ENCODE data around the gene SEMA6C.

Gene SEMA6C

DNA sequence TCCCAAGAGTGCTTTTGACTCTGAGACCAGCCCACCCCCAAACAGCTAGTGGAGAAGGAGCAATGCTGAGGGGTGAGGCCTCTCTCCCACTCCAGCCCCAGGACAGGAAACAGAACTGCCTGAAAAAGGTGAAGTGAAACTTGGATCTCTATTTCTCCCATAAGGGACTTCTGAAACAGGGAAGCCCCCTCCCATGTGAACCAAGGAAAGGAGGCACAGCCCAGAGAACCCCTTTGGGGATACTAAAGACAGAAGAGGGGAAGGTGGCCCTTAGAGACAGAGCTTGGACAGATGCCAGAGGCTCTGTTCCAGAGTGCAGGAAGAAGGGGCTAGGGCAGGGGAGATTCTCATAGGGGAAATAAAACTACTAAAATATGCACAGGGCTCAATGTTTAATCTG lies 12.9 kb upstream of the SEMA6C start:
- DNase-seq (ENCODE audit: low spot score) = no peak

DNA sequence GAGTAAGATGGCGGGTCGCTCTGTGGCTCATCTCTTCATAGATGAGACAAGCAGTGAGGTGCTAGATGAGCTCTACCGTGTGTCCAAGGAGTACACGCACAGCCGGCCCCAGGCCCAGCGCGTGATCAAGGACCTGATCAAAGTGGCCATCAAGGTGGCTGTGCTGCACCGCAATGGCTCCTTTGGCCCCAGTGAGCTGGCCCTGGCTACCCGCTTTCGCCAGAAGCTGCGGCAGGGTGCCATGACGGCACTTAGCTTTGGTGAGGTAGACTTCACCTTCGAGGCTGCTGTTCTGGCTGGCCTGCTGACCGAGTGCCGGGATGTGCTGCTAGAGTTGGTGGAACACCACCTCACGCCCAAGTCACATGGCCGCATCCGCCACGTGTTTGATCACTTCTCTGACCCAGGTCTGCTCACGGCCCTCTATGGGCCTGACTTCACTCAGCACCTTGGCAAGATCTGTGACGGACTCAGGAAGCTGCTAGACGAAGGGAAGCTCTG lies 12.4 kb upstream of the SEMA6C start:
- no peak for DNase-seq (ENCODE audit: low spot score)

DNA sequence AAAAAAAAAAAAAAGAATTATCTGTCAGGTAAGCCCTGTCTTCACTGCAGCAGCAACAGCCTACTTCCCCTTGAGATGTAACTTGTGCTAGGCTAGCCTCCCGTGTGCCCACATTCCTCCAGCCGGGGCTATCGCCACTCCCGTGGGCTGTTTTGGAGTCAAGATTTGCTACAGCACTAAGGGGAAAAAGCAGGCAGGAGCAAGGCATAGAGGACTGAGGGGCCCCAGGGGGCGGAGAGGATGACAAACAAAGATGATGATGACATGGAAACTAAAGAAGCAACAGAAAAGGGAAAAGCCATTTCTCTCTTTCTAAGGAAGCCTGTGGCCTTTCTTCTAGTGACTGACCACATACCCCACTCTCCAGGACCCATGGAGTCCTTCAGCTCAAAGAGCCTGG lies 11.9 kb upstream of the SEMA6C start:
- DNase-seq (ENCODE audit: low spot score) = no peak

DNA sequence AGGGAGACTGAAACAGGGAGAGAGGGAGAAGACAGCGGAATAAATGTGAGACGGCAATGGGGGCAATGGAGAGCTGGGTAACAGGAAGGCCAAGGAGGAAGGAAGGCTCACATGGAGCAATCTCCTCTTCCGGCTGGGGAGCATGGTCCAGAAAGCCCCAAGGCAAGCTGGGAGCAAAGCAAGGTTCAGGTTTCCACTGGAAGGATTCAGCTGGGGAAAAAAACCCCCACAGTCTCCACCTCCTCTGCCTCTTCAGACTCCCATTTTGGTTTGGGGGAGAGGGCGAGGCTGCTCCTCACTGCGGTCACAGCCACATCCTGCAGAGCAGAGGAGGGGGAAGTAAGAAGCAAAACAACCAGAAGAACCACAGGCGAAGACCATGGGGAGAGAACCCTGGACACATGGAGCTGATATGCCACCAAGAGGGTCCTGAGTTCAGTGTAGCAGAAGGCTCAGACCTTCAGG lies 10.7 kb upstream of the SEMA6C start:
- DNase-seq (ENCODE audit: low spot score) = no peak

DNA sequence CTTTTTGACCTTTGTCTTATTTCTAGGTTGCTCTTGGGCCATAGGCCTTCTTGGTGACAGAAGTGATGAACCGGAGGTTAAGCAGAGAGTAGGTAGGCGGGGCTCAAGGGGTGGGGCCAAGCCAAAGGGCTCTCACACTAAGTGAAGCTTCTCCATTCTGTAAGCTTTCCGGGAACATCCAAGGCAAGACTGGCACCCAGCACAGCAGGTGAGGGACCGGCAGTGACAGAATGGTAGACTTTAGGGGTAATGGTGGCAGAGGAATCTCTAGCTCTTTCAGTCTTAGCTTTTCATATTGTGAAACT lies 10.0 kb upstream of the SEMA6C start, which contains the start of gene TNFAIP8L2:
TSS of gene TNFAIP8L2 (plus strand) at position 135 of the 305 bp plus-strand sequence. CDS start 2,049 bp downstream, outside the sequence.
- DNase-seq (ENCODE audit: low spot score) = no peak

DNA sequence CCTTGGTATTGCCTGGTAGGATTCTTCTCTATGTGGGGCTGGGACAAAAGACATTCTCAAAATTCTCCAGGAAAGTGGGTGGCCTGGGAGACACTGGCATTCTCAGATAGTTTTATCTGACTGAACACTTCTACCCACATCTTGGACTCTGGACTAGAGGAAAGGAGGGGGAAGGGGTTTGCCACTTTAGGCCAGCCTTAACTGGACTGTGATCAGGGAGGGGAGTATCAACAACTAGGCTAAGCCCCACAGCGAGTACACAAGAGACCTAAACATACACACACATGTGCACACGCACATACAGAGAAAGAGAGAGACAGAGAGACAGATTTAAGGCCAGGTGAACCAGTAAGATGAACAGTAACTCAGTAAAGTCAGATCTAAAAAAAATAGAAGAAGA lies 1.2 kb upstream of the SEMA6C start:
- no peak for DNase-seq (ENCODE audit: low spot score)

DNA sequence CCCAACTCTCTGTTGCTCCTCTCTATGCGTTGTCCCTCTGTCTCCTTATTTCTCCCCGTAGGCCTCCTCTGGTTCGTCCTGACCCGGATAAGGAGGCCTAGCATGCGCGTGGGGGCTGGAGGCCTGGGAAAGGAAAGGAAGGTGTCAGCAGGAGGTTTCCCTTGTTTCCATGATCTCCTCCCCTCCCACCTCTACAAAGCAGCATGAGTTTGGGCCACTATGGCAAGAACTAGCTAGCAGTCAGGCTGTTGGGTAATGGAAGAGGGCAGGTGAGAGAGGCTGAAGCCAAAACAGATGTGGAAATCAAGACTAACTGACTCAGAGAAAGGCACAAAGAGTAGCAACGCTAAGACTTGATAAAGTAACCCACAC lies 687 bp upstream of the SEMA6C start:
- no peak for DNase-seq (ENCODE audit: low spot score)

DNA sequence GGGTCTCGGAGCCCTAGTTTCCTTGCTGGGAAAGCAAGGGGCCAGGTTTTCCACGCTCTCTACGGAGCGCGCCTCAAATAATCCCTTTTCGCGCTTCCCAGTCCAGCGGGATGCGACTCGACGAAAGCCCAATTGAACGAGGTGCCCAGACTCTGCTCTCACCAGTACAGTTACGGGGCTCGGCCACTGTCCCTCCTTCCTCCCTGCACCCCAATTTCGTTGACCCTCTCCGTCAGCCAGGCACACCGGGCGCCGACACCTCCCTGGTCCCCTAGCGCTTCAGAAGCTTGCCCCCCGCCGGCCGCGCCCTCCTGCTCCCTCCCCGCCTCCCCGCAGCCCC lies 389 bp downstream of the SEMA6C start:
- DNase-seq (ENCODE audit: low spot score) = no peak

DNA sequence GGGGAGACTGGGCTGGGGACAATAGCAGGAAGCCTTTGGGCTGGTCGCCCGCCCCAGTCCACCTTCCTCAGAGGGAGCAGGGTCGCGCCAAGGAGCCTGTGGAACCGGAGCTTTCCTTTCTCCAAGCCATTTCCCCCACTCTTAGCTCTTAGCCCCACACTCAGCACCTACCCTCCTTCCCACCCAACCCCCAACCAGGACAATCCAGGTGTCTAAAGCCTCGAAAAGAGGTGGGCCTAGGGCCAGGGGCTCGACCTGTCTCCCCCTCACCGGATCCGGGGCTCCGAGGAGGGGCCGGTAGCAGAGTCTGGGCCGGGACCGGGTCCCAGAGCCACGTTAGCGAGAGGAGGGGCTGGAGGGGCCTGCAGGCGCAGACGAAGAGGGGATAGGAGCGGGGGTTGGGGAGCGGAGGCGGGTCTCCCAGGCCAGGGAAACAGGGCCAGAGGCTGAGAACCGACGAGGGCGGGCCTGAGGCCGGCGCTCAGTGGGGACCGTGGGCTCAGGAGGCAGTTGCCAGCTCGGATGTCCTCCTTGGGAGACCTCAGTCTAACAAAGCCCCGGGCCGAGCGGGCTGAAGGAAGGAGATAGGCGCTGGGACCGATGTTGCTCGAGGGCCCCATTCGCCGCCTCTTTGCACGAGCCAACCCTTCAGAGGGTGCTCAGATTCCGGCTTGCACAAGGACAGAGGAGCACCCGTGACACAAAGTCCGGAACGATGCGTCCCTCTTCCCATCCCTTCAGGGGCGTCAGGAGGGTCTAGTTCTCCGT lies 943 bp downstream of the SEMA6C start:
- no peak for DNase-seq (ENCODE audit: low spot score)

DNA sequence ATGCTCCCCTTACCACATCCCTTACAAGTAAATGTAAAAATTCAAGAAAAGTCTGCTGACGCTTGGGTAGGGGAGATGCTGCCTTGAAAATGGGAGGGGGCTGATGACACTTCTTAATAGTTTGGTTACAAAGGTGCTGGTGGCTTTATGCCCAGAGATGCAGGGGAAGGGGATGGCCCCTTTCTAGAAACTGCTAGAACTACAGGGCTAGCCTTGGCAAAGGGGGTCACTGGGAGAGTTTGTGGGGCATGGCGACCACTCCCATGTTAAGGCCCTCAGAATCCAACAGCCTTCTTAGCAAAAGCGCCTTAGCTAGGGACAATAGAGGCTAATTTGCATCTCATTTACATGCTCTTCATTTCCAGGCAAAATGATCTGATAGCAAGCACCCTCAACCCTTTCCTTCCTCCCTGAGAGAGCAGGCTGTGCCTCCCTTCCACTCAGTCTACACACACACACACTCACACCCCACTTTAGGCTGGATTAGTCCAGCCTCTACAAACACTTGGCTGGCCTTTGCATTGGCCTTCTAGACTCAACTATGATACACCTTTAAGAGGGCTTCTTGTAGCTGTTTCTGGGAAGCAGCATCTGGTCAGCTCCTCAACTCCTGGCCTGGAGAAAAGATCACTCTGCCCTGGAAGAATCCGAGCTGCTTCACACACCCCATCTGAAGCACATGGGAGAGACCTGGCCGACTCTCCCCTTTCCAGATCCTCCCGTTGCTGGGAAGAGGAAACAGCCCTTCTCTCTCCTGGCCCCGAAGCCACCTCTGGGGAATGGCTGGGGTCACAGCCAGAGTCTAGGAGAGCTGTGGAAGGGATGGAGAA lies 1.7 kb downstream of the SEMA6C start:
- DNase-seq (ENCODE audit: low spot score) = no peak

DNA sequence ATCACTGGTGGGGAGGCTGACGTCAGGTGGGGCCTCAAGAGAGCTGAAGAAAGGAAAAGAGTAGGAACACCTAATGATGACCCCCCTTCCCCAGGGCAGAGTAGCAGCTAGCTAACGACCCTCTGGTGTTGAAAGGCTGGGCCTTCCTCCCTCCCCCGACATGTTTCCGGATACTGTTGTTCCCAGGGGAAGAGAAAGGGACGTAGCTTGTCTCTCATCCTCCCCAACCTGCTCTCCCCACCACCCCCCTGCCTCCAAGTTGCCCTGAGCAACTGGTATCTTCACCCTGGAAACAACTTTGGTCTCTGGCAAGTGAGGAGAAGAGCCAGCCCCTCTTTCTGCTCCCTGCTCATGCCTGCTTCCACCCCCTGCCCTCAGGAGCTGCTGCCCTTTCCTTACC lies 2.4 kb downstream of the SEMA6C start:
- DNase-seq (ENCODE audit: low spot score) = no peak

DNA sequence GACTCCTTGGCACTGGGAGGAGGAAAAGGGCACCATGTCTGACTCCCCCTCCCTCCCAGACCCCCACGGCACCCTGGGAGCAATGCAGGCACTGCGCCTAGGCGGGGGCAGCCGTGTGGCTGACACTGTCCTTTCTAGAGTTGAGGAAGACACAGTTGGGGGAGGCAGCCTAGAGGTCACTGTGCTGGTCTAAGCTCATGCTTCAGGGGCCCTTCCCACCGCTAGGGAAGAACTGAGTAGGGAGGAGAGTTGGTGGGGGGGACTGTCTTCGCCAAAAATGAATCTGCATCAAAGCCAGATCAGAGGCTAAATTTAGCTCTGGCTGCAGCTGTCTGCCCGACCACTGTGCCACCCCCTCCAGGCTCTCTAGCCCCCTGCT lies 3.4 kb downstream of the SEMA6C start:
- no peak for DNase-seq (ENCODE audit: low spot score)

DNA sequence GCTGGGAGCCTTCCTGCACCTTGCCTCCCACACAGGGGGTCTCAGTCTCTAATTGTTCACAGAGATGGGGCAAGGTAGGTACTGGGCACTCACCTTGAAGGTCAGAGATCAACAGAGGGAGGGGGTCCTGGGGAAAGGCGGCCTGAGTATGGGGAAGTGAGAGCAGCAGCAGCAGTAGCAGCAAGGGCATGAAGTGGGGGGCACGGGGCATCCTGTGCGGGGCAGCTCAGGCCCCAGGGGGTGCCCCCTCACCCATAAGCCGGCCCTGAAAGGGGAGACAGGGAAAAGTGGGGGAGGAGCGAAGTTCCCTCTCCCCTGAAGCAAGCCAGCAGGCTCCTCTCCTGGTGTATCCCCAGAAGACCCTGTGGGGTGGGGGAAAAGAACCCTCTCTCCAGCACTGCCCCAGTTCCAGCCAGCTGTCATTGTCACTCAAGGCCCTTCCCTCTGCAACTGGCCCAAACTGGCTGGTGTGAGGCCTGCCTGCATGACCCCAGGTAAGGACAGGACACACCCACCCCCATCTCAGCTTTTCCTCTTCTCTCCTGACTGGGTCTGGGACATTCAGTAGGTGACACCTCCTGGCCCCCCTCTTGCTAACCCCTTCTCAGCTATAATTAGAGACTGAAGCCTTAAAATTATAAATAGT lies 3.9 kb downstream of the SEMA6C start:
- DNase-seq (ENCODE audit: low spot score) = no peak

DNA sequence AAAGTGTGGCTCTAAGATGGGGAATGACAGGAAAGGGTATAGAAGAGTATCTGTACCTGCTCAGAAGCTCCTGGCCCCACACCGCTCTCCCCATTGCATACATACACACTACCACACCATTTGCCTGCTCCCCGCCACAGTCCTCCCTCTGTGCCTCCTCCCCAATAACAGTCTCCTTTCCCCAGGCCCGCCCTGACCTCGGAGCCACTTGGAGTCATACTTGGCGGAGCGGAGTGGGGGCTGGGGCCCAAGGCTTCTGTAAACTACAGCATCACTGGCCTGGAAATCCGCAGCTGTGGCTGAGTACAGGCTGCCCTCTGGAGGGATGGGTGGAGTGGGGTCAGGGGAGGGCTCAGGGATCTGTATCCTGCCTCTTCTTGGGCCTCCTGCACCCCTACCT lies 8.6 kb downstream of the SEMA6C start:
- no peak for DNase-seq (ENCODE audit: low spot score)

DNA sequence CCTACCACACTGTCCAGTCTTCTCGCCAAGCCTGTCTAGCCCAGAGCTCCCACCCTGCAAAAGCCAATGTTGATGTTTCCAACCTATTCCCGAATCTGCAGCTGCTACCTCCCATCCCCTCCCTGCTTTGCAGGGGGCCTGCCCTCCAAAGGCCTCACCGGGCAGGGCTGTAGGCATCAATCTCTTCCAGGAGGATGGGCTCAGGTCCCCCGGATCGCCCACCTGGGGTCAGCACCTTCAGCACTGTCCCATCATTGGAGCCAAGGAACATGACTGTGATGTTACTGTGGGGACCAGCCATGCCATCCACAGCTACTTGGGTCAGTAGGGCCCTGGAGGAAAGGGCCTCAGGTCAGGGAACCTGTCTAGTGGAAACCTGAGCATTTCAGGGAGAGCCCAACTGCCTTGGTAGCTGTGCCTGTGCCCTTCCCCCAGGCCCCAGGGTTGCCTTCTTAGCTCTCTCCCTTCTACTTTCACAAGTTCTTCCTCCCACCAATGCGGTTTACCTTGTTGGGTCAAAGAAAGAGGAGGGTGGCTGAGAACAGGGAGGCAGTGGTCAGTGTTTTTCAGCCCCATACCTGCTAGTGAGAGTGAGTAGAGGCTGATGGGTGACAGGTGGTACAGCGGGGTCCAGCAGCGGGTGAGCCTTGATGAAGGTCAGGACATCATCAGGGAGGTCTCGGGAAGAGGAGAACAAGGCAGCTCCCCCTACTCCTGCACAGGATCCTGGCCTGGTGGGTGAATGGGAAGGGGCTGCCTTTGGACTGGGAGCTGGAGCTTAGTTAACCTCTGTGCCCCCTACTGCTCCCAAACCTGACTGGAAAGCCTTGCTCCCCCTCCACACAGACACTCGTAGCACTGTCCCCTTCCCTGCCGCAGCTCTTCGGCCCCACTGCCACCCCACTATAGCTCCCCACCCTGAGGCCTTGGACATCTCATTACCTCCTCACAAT lies 10.7 kb downstream of the SEMA6C start:
- DNase-seq (ENCODE audit: low spot score) = no peak

DNA sequence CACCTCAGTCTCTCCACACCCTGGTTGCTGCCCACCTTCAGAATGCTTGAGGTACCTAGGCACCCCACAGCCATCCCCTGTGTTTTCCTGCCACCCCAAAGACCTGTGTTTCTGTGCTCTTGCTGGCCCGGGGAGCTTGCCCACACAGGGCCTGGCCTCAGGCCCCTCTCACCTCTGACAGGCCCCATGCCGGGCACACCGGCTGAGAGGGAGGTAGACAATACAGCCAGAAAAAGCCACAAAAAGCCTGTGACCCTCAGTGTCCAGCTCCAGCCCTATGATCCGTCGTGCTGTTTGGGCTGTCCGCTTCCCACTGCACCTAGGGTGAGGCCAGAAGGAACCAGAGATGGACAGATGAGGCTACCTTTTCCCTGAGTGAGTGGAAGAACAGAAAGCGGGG lies 11.4 kb downstream of the SEMA6C start:
- no peak for DNase-seq (ENCODE audit: low spot score)

DNA sequence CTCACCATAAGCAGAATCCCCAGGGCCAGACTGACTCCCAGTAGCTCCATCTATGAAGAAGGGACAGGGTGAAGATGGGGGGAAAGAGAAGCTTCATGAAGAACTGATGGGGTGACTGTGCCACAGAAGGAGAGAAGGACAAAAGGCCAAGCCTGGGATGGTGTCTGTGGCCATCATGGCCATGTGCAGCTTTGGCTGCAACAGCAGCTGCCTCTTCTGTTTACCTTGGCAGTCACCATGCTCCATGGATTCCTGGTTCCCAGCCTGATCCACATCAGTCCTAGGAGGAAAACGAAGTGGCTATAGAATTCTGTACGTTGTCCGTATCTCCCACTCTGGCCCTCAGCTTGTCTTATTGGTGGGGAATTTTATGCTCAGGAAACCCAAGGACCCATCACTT lies 12.0 kb downstream of the SEMA6C start:
- no peak for DNase-seq (ENCODE audit: low spot score)

DNA sequence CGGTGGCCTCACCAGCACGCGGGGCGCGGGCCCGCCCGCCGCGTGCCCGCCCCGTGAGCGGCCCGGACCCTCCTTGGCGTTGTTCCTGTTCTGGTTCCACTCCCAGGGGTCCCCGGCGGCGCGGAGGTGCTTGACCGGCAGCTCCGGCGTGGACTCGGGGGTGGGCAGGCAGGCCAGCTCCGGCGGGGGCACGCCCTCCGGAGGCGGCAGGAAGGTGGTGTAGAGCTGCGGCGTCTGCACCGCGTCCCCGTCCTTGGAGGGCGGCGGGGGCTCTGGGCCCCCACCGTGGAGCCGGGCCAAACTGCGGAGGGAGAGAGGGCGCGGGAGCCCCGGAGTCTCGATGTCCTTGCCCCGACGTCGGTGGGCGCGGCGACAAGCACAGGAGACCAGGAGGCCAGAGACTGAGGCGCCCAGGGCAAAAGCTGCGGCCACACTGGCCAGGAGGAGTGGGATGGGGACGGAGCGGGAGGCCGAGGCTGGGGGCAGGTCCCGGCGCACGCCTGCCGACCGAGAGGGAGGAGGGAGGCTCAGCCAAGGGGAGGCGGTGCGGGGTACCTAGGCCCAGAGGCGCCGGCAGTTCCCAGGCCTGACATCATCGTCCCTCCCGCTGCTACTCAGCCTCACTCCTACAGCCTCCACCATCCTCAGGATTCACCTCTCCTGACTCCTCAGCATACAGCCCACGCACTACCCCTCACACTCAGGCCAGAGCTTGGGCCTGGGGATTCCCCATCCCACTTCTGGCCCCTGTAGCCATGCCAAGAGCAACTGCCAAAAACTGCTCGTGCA lies 13.2 kb downstream of the SEMA6C start:
- DNase-seq (ENCODE audit: low spot score) = no peak

DNA sequence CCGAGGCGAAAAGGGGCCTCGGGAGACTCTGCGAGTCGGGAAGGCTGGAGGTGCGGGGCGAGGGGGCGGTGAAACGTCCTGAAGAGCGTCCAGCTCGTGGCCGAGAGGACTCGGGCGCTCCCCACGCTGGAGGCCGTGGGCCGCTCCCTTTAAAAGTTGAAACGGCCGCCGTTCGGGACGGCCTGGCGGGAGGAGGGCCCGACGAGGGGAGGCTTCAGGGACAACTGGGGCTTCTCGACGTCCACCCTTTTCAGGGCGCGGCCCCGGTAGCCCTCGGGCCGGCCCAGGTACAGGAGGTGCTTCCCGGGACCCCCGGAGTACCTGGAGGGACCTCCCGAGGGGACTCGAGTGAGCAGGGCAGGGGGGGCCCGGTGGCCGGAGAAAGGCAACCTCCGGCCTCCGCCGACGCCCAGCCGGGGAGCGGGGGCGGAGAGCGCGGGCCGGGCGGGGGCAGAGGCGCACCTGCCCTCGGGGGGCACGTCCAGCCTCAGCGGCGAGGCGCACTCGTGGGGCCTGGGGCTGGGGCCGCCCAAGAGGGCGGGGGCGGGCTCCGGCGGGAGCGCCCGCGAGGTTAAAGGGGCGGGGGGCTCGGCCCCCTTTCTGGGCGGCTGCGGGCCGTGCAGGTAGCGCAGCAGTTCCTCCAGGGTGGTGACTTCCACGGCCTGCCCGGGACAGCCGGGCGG lies 14.0 kb downstream of the SEMA6C start:
- DNase-seq (ENCODE audit: low spot score) = no peak

DNA sequence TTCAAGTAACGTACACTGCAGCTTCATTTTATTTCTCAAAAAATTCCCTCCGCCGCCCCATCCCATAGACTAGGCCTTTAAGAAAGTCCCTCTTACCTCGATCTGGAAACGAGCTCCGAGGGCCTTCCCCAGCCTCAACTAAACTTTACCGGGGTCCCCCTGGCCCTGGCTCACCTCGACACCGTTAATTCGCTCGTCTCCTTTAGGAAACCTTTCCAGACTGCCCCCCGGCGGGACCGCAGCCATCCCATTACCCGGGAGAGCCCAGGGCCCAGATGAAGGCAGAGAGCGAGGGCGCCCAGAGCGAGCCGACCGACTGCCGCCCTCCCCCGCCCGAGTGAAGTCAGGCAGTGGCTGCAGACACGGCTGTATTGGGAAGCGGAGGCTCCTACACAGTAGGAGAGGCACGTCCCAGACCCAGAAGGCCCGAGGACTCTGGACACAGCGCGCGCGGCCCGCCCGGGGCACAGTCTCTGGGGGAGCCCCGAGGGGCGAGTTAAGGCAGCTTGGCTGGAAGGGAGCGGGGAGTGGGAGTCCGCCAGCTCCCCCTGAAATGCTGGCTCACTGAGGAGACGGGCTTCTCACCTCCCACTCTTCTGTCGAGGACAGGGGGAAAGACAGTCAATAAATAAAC lies 14.6 kb downstream of the SEMA6C start:
- DNase-seq (ENCODE audit: low spot score) = no peak
